HEK293T (cell line): ENCODE results near the gene HEYL.

Experiments
- ELF4 ChIP-seq: fragments of 450-650 bp; IDR thresholded peaks from 2 replicates; pipeline ENCODE4 v1.6.1; 2017; ENCODE audit warnings: antibody characterized with exemption
- FOXA1 ChIP-seq: fragments of 450-650 bp; IDR thresholded peaks from 2 replicates; pipeline ENCODE4 v1.6.1; 2016; ENCODE audit warnings: mild to moderate bottlenecking
- FOXK2 ChIP-seq: fragments of 450-650 bp; IDR thresholded peaks from 2 replicates; pipeline ENCODE4 v1.6.1; 2016; ENCODE audit warnings: mild to moderate bottlenecking
- FOXM1 ChIP-seq: fragments of 450-650 bp; IDR thresholded peaks from 2 replicates; pipeline ENCODE4 v1.6.1; 2017; ENCODE audit warnings: mild to moderate bottlenecking, borderline replicate concordance
- L3MBTL2 ChIP-seq: fragments of 450-650 bp; conservative IDR thresholded peaks from 2 replicates; pipeline ENCODE4 v1.6.1; 2016; ENCODE audit warnings: mild to moderate bottlenecking
- PKNOX1 ChIP-seq: fragments of 450-650 bp; IDR thresholded peaks from 2 replicates; pipeline ENCODE4 v1.6.1; 2016
- SP1 ChIP-seq: fragments of 450-650 bp; IDR thresholded peaks from 2 replicates; pipeline ENCODE4 v1.6.1; 2017
- TARDBP ChIP-seq: fragments of 450-650 bp; IDR thresholded peaks from 2 replicates; pipeline ENCODE4 v1.6.1; 2016
- ZNF384 ChIP-seq: fragments of 450-650 bp; IDR thresholded peaks from 2 replicates; pipeline ENCODE4 v1.6.1; 2016

- TF ChIP-seq PKNOX1 = no peak
- no peak for TF ChIP-seq ZNF384
- no peak for TF ChIP-seq TARDBP
- TF ChIP-seq SP1 = no peak
- TF ChIP-seq ELF4 = no peak
- TF ChIP-seq FOXM1 = no peak
- TF ChIP-seq FOXK2 = no peak
- no peak for TF ChIP-seq FOXA1
- TF ChIP-seq L3MBTL2 = no peak
Observed at GRCh38 chr1:39608921-39609320, 30.5 kb downstream of the HEYL start.
